ENCODE data around the gene RPS2. TPM values are rescaled to one million over a fixed set of nuclear protein-coding genes. Genes with fewer than 3 reads are reported as not detected.
A peak's percentile ranks its signal among the peaks of the same experiment; 100 is the strongest.

The RPS2 gene
- total and polyA plus RNA-seq, 8 donors = 1,832 to 2,607 (median 2,226) TPM

GRCh38 chr16:1971796-1972489 lies 7.3 kb upstream of the RPS2 start, which contains the start of gene TBL3:
Gene TBL3 (plus strand): TSS chr16:1972053. CDS start chr16:1972165, 112 bp downstream.
- intact Hi-C loops (cut with DNase I) = no loop called here
- no peak for TF ChIP-seq CTCF (IDR thresholded peaks at IDR 0.05)
- ATAC-seq = peak; percentile 97

DNA sequence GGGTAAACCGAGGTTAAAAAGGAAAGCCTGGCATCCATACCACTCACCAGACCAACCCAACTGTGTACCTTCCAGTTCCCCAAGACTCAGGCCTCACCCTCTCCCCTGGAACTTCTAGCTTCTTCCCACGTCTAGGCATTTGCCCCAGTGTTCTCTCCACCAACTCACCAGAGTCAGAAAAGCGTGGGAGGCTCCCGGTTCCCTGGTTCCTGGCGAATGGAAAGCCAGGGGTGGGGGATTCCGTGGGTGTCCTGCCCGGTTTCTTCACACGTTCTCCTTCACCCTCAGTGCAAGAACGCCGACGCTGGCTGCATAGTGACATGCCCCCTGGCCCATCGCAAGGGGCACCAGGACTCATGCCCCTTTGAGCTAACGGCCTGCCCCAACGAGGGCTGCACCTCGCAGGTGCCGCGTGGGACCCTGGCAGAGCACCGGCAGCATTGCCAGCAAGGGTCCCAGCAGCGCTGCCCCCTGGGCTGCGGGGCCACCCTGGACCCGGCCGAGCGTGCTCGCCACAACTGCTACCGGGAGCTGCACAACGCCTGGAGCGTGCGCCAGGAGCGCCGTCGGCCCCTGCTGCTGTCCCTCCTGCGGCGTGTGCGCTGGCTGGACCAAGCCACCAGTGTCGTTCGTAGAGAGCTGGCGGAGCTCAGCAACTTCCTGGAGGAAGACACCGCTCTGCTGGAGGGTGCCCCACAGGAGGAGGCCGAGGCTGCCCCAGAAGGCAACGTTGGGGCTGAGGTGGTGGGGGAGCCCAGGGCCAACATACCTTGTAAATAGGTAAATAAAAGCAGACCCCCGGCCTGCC lies 3.7 kb upstream of the RPS2 start:
- DNase-seq (peak in 1 of 4 donors; percentile 71), ATAC-seq (no peak)
- intact Hi-C loops (cut with DNase I) = no loop called here
- Histone ChIP-seq H3K9me3 (no peaks in the 10 kb centered on the region), H3K27me3 (no peaks in the 10 kb centered on the region), H3K4me1 (peaks cover 29 to 44% of the 10 kb centered on the region in 2 donors), H3K27ac (no peak overlapping the region), H3K36me3 (peaks cover 0 to 5% of the 10 kb centered on the region in 2 donors), H3K4me3 (no peak overlapping the region)
- no peak for TF ChIP-seq CTCF (IDR thresholded peaks at IDR 0.05)

More at GRCh38 chr16:1971796-1972489, 7.3 kb upstream of the RPS2 start, which contains the start of gene TBL3:
- H3K9me3 ChIP-seq = no peaks in the 10 kb centered on the region
- peak within 1 kb of the TSS; percentile 84 to 97 for H3K27ac ChIP-seq
- no peaks in the 10 kb centered on the region for H3K27me3 ChIP-seq
- H3K4me3 ChIP-seq = peak within 1 kb of the TSS; percentile 98 to 99
- peaks cover 17 to 27% of the 10 kb centered on the region in 2 donors for H3K4me1 ChIP-seq
- peaks cover 0 to 31% of the 10 kb centered on the region in 2 donors for H3K36me3 ChIP-seq
- DNase-seq = peak; percentile 92 to 97 (median 95)

DNA sequence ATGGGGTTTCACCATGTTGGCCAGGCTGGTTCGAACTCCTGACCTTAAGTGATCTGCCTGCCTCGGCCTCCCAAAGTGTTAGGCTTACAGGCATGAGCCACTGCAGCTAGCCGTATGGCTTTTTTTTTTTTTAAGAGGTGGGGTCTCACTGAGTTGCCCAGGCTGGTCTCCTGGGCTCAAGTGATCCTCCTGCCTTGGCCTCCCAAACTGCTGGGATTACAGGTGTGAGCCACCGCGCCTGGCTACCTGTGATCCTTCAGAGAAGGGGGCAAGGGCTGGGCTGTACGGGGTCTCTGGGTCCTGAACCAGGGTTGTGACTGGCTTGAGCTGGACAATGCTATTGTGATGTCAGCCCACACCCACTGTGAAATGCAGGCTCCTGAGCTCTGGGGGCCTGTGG lies 1.8 kb upstream of the RPS2 start, which contains the start of gene RNF151:
RNF151 (plus strand) TSS at position 397 of the 400 bp plus-strand sequence. CDS start 26 bp downstream, outside the sequence.
- peaks cover 27 to 51% of the 10 kb centered on the region in 2 donors for H3K4me1 ChIP-seq

GRCh38 chr16:1965396-1966001 lies 873 bp upstream of the RPS2 start:
- H3K4me3 ChIP-seq = peak overlapping the region; percentile 90 to 95
- intact Hi-C loops (cut with DNase I) = no loop called here
- peak overlapping the region; percentile 93 to 97 for H3K27ac ChIP-seq
- peaks cover 22 to 52% of the 10 kb centered on the region in 2 donors for H3K4me1 ChIP-seq
- H3K27me3 ChIP-seq = no peaks in the 10 kb centered on the region
- peak; percentile 3 for ATAC-seq
- H3K9me3 ChIP-seq = no peaks in the 10 kb centered on the region
- no peak for TF ChIP-seq CTCF (IDR thresholded peaks at IDR 0.05)
- no peak for DNase-seq
- H3K36me3 ChIP-seq = peaks cover 0 to 29% of the 10 kb centered on the region in 2 donors

More for the DNA sequence above, 1.8 kb upstream of the RPS2 start, which contains the start of gene RNF151:
- TF ChIP-seq CTCF (IDR thresholded peaks at IDR 0.05) = no peak
- DNase-seq = no peak
- H3K9me3 ChIP-seq = no peaks in the 10 kb centered on the region
- no peak for ATAC-seq
- H3K27me3 ChIP-seq = no peaks in the 10 kb centered on the region
- peaks cover 0 to 24% of the 10 kb centered on the region in 2 donors for H3K36me3 ChIP-seq
- peak within 1 kb of the TSS in 1 of 2 donors; percentile 97 for H3K27ac ChIP-seq
- peak within 1 kb of the TSS; percentile 90 to 95 for H3K4me3 ChIP-seq
- intact Hi-C loops (cut with DNase I) = no loop called here
